Measurements from ENCODE around the gene TRPM6.

The TRPM6 gene

DNA sequence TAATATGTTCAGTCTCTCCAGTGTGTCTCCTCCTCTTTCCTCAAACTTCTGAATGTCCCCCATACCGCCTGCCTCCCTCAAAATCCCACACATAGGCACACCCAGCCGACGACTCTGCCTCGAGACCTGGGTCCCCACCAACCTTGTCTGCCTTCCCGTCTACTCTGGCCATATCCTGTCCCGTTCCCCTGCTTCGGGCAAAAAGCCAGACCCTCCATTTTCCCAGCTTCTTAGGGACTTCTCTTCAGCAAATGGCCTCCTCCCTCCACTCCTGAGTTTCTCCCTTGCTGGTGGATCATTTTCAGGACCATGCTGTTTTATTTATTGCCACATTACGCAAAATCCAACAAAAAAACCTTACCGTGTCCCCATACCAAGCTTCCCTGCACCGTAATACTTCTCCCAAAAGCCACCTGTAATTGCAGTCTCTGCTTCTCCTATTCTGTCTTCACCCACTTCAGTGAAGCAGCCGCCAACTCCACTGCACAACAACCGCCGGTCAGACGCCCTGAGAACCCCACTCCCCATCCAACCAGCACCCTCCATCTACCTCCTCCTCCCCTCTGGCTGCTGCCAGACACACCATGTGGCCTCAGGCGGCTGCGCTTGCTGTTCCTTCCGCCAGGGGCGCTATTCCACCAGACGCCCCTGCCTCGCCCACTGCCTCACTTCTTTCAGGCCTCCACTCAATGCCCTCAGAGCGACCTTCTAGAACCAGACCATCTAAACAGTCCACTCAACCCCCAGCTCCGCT, 117.0 kb downstream of the TRPM6 start:
- peak; percentile 23 to 44 for DNase-seq

DNA sequence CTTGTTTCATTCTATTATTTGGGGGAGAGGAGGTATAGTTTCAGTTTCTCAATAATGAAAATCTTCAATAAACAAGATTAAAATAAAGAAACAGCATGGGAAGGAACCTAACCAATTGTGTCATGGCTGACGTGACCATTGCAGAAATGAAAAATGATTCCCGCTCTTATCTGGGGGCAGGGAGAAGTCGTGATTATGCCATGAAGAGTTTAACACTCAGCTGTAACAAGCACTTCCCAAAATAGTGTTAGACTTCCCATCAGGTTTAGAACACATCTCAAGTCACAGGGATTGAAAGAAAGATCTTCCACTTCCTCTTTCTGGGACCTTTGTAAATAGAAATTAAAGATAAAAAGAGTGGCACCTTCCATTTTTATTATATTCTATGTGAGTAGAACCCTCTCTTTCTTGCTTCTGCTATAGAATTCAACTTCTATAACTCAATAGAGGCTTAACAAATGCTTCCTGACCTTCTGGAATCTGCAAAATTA, 122.2 kb downstream of the TRPM6 start:
- no peak for DNase-seq

DNA sequence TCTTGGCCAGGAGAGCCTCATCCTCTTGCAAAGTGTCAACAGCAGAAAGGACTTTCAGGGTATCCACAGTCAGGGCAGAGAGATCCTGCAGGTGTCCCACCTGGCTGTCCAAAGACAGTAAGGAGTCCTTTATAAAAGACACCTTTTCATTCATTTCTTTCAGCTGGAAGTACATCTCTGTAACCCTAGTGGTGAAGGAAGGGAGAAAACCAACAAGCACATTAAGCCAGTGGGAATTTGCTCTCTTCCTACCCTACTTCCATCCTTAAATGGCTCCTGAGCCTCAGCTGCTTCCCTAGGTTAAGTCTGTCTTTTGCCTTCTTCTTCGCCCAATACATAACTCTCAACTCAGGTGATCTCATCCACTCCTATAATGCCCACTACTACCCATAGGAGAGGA, 124.8 kb downstream of the TRPM6 start:
- no peak for DNase-seq

DNA sequence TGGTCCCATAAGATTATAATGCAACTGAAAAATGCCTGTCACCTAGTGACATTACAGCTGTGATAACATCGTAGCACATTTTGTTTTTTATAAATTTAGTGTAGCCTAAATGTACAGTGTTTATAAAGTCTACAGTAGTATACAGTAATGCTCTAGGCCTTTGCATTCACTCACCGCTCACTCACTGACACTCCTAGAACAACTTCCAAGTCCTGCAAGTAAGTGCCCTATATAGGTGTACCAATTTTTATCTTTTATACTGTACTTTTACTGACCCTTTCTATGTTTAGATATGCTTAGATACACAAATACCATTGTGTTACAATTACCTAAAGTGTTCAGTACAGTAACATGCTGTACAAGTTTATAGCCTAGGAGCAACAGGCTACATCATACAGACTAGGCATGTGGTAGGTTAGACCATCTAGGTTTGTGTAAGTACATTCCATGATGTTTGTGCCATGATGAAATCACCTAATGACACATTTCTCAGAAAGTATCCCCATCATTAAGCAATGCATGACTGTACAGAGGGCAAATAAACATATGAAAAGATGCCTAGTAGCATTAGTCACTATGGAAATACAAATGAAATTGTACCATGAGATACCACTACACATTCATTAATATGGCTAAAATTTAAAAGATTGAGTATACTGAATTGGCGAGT, 127.6 kb downstream of the TRPM6 start:
- DNase-seq = no peak

DNA sequence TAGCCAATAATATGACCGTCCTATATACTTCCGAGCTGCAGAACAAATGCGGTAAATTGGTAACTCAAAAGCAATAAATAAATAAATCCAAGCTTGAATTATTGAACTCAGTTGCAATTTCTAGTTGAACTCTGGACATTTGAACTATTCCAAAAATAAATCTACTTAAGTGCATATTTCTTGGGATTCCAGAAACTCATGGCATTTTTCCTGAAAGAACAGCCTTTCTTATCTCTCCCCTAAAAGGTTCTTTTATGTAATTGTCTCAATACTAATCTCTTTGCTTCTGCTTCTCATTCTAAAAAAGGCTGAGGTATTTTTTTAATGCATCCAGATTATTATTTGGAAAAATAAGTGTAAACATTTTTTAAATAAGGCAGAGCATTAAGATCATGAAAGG, 131.7 kb downstream of the TRPM6 start:
- DNase-seq = no peak

DNA sequence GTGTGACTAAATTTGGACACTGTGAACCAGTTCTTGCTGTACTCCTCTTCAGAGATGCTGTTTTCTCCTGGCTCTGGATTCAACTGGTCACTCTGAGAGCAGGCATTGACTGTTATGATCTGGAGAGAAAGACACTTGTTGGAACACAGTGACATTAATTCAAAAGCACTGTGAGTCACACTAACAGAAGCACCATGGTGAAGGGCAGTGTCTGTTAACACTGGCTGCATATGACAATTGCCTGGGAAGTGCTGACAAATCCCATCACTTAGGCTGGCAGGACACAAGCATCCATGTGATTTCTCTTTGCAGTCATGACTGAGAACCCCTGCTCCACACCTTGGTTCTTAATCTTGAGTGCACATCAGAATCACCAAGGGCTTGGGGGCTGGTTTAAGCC, 132.4 kb downstream of the TRPM6 start:
- no peak for DNase-seq

DNA sequence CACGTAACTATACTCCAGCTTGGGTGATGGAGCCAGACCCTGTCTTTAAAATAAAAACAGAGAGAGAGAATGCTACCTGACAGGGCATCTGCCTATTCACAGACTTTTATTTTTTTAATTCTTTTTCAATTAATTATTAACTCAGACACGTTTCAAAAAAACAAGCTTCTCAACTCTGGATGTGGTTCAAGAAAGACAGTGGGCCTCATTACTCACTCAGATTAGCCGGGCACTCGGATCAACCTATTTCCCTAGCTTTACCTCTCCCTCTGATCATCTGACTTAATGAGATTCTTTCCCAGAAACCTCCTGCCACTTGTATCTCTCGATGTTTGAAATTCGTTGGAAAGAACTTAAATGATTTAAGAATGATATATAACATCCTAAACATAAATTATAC, 134.1 kb downstream of the TRPM6 start:
- DNase-seq = no peak

DNA sequence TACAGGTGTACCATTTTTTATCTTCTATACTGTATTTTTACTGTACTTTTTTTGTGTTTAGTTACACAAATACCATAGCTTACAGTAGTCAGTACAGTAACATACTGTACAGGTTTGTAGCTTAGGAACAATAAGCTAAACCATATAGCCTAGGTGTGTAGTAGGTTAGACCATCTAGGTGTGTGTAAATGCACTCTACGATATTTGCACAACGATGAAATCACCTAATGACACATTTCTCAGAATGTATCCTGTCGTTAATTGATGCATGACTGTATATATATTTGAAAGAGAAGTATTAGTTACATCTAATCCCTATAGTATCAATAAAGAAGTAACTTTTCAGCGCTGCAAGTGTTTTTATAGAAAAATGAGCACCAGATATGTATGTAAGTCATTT, 138.8 kb downstream of the TRPM6 start:
- no peak for DNase-seq

DNA sequence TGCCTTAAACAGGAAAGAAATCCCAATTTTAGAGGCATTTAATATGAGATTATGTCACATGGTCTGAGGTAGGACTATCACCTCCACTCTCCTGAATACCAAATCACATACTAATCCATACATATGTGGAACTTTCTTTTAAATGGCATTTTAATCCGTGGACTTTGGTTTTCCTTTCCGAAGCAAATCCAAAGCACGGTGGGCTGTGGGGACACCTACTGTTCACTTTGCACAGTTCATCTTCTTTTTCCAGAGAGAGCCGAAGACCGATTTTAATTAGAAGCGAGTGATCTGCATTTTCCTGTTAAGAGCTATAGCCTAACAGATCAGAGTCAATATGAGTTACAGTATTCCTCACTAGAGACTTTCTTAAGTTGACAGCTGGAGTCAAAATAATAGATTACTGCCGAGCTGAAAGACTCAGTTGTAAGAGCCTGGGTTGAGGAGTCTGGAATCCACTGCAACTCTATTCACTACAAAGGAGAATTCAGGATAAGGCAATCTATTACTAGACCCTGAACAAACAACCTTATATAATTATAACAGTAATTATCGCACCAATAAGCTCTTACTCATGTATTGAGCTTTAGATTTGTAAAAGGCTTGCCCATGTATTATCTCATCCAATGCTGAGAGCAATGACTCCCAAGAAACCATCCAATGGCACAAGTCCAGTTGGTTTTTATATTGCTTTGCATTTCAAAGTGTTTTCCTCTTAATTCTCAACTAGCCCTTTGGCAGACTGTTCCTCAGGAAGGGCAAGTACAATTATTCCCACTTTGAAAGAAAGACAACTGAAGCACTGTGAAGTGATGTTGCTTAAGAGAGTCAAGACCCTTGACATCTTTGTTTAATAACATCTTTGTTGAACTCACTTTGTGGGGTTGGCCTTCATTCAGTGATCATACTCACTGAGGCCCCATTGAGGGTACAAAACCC, 144.7 kb downstream of the TRPM6 start:
- DNase-seq = peak in 1 of 2 experiments; percentile 1

DNA sequence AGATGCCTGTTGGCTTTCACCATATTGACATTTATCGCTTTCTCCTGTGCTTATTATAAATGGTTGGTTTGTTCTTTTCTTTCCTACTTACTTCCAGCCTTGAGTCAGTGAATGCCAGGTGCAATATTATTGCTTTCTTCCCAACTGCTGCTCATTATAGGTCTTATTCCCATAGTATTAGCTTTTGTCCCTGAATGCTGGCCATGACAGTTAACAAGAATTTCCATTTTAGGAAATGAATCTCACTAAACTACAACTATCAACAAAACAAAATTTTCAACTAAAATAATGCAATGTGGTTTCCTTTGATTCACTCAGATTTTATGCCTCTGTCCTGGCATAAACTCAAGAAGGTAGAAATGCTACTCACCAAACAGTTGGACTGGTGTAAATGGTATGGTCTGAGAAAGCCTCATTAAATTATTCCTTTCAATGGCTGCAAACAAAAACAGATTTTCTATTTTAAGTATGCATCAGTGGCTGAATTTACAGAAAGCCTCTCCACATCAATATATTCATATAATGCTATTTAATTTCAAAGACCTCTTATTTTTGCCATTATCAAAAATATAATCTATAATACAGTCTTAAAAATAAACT, 145.4 kb downstream of the TRPM6 start:
- DNase-seq = no peak

DNA sequence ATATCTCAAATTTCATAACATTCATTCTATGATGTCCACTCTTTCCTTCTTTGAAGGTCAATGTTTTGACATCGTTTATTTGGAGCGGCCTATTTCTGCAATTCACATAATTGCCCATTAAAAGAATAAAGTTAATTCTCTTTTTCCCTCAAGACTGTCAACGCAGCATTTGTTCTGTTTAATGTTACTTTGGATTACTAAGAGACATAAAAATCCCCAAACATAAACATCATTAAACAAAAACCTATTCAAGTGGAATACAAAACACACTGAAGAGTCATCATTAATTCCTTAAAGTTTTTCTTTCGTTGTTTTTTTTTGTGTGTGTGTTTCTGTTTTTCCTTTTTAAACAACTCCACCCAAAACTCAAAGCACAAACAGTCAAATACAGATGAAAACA, 151.1 kb downstream of the TRPM6 start:
- no peak for DNase-seq

DNA sequence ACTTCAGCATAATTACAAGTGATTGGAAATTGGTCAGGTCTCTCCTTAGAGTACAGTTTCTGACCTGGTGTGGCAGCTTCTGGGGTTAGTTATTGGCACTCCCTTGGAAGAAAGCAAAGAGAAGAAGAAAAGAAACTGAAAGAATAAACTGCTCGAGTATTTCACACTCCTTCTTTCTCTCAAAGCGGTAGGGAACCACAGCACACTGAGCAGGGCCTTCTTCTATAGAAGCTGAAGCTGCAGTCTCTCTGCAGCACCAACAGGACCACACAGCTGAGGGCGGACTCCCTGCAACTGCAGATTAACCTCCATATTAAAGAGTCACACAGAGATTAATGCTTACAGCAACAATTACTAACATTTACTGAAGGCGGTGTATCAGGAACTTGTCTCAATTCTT, 152.0 kb downstream of the TRPM6 start:
- no peak for DNase-seq

DNA sequence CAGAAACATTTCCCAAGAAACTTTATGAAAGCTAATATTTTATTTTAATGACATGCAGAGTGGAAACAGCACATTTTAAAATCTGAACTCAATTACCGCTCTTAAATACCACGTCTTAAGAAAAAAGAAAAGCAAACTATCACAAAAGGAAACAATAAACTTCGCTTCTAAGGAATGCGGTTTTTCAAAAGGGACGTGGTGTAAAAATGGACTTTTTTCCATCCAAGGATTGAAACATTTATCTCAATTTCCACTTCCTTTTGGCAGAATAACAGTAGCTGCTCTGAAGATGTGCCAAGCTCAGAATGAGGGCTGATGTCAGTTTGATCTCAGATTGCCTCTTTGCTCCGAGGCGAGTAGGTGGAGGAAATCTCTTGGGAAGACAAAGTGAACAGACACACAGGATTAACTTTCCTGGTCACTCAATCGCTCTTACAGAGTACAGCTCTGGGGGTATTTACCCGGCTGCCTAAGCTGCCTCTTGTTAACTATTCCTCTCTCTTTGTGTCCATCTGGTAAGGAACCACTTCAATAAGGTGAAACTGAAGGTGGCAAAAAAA, 158.5 kb downstream of the TRPM6 start:
- no peak for DNase-seq

DNA sequence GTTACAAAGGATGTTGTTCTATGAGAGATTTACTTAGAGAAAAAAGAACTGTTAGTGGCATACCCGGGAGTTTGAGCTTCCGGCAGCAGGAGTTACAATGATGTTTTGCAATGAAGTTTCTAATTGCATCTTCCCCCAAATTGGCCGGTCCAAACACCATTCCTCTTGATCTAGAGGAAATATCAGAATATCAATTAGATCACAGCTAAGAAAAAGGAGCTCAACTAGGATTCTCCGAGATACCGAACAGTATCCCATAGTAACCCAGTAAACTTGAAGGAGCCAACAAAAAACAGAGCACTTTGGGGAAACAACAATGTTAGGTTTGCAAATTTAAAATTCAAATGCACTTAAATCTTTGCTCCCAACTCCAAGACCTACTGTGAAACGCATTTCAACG, 159.5 kb downstream of the TRPM6 start:
- DNase-seq = no peak

DNA sequence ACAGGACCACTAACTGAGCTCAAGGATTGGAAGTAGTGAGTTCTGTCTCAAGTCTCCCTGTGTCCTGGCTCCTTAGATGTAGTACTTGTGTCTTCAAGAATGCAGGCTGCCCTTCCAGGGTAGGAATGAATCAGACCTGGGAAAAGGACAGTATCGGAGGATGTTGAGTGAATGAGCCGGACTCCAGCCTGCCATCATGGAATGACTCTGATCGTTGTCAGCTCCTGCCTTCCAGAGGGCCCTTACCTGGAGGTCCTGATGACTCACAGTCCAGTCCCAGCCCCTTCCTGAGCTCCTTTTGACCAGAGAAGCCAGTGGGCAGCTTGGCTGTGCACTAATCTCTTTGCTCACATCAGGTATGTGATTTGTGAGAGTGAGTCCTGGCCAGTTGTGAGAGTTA, 161.1 kb downstream of the TRPM6 start:
- DNase-seq = no peak

DNA sequence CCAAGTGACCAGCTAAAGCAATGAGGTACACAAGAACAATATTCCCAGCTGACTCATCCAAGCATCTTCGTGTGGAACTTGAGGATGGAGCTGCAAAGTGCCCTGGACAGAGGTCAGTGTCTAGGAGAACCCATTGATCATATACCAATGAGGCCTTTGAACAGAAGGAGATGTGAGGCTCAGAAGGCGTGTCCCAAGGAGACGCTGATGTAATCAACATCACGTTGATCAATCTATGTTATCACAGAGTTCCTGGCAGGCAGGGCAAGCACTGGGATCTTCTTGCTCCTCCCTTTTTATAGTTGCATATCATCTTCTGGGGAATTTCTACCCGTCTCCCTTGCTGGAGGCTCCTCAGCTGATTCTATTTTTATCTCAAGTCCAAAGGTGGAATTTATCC, 163.4 kb downstream of the TRPM6 start:
- DNase-seq = no peak

DNA sequence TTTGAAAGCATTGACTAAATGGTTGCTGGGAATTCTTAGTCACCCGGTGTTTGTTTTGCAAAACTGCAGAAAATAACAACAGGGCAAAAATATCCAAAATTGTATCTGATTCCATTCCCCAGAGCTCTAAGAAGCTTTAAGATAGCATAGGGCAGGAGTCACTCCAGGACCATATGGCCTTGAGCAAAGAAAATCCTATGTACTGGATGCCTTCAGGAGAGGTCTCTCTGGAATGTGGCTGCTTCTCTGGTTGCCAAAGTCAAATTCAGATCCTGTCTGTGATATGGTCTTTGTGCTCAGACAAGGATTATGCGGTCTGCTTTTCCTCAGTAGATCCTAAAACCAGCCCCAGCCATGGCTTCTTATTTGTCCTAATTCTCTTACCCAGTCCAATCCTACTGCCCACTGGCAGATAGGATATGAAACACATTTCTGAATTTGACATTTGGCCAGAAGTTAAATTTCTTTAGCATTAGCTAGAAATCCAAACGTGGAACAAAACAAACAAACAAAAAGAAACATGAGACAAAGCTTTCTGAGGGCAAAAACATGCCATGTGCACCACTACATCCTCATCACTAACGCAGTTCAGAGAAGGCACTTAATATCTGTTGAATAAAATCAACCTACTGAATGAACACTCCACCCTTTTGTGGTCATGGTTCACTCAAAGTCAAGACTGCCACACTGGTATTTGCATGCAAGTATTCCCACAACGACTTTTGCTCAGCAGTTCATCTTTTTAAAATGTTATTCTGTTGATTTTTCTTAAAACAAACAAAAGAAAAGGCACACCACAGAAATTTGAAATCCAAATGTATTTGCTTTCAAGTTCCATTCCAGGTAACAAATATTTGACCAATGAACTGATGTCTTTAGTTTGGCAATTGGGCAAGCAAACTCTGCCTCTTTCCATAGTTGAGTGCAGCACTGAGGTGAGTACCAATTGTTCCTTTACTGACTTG, 165.7 kb downstream of the TRPM6 start:
- no peak for DNase-seq

DNA sequence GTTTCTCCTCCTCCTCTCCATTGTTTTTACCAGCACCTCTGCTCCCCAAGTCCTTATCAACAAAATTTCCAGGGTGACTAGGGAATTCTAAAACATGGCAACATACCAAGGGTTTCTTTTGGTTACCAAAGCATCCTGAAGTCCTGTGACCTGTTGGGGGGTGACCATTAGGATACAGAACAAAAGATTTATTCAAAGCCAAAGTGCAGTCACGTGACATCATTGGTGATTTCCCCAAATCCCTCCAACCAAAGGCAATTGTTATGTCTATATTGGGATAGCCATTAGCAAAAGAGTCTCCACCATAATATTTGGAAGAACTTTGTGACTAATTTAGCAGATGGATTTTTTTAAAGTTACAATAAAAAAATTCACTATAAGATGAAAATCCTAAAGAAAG, 168.4 kb downstream of the TRPM6 start:
- DNase-seq = no peak

DNA sequence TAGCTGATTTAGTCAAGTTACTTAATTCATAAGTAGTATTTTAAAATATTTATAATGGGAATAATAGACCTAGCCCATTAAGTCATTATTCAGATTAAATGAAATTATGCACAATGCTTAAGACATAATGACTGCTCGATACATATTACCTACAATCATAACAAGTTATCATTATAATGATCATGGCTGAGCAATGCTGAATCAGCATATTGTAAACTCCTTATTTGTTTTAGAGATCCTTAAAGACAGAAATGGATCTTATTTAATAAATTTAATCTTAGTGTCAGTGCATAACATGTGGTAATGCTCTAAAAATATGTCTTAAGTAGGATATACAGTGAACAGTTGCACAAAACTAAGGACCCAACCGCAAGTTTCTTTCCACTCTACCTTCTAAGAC, 169.0 kb downstream of the TRPM6 start:
- no peak for DNase-seq

DNA sequence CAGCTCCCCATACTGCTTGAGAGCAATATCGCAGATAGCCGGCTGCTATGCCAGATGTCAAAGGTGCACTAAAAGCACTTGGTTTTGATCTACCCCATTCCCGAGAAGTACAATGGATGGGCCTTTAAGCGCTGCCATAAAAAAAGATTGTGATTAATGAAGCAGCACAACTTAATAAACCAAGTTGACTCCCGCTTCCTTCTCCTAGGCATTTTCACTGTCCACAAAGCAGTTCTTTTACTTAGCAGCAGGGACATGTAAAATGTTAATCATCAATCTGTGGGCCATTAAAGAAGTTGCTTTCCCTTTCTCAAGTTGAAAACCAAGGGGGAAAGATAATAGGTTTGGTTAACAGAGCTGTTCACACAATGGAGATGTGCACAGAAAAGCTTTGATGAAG, 176.4 kb downstream of the TRPM6 start:
- no peak for DNase-seq

DNA sequence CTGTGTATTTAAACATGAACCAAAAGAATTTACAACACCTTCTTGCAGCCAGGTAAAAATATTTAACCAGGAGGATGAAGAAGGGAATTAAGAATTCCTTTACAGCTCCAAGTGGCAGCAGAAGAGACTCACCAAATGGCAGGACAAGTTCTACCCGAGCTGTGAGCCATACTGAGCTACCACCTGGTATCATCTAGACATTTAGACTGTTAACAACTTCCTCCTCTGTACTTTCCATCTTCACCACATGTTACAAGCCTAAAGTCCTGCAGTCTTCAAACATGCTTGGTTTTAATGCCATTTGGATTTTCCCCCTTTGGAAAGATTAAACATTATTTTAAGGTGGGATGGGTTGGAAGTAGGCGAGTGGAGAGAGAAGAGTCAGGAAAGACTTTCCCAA, 190.2 kb downstream of the TRPM6 start:
- no peak for DNase-seq

DNA sequence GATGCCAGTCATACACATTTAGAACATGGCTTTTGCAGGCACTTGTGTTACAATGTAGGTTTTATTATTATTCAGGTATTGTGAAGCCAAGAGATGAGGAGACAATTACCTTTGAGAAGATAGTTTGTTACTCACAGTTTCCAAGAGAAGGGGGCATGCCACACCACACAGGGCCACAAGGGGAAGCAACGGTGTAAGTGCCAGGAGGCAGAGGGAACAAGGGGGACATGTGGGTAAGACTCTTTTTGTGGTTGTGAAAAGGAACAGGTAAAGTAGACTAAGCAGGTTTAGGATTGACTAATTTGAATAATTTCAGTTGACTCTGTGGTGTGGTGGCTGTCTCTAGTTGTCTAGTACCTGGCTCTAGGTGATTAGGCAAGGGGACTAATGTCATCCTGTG, 191.2 kb downstream of the TRPM6 start:
- no peak for DNase-seq
